Right forelimb (tissue), 1 donor: ENCODE measurements around the gene ACBD3.

Source experiments
- DNase-seq: peaks from one replicate; pipeline ENCODE4 v3.0.0-alpha.2; 2018

The ACBD3 gene

DNA sequence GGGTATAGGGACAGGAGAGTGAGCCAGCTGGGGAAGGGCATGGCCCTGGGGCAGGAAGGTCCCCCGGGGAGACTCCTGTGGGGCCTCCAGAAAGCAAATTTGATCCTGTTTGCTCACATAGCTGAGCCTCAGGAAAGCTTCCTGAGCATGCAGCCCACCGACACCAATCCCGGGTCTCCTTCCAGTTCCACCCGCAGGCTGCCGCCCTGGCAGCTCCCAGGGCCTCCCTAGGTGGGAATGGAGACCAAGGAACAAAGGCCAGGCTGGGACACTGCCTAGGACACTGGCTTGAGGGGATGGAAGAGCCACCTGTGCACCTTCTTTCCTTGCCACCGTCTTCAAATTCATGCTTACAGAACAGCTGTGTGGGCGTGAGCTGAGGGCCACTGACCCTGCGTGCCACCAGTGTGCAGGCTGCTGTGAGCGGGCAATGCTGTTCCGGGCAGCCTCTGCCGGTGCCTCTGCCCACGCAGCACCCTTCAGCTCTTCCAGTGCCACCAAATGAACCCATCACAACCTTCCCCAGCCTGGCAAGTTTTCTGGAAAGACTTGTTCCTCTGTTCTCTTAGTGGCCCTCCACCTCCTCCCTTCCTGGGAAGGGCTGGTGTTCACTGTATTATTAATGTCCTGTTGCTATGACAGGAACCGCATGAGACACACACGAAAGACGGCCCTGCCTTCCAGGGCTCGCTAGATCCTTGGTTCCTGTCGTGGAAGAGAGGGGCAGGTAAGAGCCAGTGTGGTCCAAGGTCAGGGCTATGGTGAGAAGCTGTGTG, 53.6 kb downstream of the ACBD3 start:
- DNase-seq: no peak

DNA sequence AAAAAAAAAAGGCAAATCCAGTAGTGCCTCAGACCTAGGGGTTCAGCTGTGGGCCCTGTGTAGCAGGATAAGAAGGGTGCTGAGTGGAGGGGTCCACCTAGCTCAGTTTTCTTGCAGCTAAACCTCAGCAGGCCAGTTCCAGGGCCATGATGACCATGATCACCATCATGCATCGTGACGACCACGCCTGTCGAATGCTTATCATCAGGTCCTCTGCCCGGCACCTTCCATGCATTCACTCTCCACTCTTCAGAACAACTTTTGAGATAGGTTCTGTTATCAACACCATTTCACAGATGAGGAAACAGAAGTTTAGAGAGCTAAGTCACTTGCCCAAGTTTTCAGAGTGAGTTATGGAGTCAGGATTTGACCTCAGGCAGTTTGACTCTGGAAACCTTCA, 54.9 kb downstream of the ACBD3 start:
- DNase-seq: no peak

DNA sequence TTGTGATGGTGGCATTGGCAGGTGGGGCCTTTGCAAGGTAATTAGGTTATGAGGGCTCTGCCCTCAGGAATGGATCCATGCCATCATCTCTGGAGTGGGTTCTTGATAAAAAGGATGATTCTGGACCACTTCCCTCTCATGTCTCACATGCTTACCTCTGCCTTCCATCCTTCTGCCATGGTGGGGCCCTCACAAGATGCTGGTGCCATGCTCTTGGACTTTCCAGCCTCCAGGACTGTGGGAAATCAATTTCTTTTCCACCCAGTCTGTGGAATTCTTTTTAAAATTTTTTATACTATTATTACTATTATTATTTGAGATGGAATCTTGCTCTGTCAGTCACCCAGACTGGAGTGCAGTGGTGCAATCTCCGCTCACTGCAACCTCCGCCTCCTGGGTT, 57.3 kb downstream of the ACBD3 start:
- no peak for DNase-seq

DNA sequence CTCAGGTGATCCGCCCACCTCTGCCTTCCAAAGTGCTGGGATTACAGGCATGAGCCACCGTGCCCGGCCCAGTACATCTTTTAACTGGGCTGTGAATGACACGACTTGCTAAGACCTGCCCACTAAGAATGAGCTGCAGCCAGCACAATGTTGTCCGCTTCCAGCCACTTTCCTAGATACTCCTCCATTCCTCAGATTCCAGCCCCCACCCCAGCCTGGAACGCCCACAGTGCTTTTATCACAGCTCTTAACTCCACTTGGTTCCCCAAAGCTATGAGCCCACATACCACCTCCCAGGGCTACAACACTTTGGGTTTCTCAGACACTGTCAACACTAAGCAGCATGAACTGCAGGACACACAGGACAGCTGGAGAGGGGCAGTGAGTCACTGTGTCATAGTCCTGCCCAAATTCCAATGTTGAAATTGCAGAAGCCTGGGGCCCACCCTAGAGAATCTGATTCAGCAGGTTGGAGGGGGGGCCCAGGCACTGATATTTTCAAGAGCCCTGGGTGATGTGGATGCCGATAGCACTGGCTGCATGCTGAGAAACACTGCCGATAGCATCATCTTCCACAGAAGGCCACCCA, 58.0 kb downstream of the ACBD3 start:
- no peak for DNase-seq

DNA sequence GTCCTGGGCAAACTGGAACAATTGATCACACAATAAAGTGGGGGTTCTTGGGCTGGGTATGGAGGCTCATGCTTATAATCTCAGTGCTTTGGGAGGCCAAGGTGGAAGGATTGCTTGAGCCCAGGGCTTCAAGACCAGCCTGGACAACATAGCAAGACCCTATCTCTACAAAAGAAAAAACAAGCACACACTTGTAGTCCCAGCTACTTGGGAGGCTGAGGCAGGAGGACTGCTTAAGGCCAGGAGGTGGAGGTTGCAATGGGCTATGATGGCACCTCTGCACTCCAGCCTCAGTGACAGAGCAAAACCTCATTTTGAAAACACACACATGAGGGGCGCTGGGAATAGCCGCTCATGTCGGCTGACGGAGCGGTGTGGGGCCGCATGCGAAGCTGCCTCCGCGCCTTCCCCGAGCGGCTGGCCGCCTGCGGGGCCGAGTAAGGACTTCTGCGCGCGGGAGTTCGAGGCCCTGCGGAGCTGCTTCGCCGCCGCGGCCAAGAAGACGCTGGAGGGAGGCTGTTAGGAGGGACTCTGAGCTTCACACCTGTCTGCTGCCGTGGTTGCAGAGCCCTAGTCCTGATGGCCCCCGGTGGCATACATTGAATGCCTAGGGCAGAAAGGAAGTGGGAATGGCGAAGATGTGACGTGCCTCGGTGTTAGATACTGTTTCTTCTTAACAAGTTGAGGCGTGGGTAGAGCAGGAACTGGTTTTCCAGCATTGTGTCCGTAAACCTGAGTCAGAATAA, 59.5 kb downstream of the ACBD3 start:
- DNase-seq: no peak

DNA sequence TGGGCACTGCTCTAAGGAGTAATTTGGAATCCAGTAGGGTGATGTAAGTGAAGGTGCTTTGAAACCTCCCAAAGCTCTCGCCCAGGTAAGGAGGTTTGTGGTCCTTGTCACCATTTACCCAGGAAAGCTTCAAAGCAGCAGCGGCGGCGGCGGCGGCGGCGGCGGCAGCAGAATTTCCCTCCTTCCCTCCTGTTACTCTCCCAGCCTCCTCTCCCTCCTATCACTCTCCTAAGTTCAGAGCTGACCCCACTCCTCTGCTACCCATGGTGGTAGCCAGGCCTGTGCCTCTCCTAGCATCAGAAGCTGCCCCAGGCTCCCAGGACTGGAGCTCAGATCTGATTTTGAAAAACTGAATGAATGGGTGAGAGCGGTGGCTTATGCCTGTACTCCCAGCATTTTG, 60.7 kb downstream of the ACBD3 start:
- DNase-seq: no peak

DNA sequence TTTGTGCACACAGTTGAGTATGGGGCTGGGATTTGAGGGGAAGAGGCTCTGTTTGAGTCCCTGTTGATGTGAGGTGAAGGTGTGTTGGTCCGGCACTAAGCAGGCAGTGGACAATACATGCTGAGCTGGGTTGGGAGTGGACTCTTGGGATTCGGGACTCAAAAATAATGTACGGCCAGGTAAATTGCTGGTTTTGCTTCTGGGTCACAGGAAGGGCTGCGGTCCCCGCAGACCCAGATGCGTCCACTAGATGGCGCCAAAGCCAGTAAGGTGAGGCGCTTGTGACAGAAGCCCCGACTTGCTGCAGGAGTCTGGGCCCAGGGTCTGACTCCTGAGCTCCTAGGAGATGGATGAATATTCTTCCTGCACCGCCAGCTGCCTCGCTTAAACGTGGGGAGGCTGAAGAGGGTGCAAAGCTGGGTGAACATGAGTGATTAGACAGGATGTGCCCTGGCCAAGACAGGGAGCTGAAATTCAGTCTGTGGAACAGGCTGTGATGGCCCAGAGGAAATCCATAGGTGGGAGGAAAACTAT, 61.4 kb downstream of the ACBD3 start:
- DNase-seq: peak; percentile 92

DNA sequence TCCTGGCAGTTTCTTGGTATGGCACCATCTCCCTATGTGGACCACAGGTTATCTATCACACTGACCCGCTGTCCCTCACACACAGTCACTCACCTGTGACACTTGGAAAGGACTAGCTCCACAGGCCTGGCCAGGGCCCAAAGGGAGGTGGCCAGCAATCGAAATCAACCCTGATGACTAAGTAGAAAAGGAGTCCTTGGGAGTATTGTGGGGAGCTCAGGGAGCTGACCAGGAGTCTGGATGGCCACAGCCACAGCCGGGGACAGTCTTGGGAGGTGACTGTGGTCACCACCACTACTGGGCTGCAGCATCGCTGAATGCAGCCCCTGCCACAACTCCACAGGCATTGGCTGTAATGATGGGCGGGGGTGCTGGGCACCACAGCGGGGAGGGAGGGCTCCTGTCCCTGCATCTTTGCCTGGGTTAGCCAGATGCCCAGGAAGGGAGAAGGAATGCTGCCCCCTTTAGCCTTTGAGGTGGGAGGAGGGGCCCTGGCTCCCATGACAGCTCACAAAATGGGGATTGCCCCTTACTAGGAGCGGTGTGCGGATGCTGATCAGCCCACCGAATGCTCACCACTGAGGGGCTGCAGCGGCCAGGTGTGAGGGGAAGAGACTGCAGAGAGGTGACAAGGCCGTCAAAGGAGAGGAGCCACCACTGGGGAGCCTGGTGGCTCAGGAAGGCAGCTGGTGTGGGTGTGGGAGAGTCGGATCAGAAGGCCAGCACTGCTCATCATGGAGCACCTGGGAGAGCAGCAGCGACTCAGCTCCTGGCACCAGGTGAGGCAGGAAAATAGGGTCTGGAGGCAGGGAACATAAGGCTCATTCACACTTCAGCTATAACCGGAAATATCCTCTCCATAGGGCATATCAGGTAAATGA, 62.7 kb downstream of the ACBD3 start:
- no peak for DNase-seq

DNA sequence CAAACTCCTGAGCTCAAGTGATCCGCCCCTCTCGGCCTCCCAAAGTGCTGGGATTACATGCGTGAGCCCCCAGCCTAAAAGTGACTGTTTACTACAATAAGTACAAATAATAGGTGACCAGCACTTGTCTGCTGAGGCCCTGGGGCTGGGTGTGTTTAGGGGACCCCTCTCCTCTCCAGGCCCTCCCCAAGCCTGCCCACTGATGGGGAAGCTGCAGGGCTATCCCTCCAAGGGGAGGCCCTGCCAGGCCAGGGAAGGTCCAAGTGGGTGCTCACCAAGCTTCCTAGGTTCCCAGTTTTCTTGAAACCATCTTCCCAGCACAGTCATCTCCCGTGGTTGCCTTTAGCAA, 63.4 kb downstream of the ACBD3 start:
- no peak for DNase-seq

DNA sequence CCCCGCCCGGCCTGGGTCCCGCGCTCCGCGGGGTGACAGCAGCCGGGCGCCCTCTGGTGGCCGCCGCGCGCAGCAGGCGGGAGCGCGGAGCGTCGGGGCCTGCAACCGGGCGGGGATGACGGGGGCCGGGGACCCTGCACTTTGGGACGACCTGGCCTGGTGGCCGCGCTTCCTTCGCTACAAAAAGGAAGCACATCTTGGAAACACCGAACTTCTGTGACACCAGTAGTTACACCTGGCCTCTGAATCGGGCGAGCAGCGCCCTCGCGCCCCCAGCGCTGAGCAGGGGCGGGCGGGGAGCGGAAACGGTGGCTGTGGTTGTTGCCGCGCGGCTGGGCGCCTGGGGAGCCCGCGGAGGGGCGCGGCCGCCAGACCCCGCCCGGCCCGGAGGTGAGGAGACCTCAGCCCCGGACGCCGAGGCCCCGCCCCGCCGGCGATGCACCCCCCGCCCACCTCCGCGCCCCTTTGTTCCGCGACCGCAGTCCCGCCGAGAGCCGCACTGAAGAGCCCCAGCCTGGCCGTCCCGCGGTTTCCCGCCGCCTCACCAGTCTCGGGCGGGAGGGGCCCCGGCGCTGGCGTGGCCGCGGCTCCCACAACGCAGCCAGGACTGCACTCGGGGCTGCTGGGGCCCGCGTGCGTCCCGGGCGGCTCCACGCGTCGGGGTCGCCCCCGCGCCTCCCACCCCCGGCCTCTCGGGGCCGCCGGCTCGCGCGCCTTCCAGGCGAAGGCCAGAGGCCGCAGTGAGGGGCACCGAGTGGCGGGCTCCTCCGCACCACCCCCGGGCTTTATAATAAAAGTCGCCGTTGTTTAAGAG, 64.7 kb downstream of the ACBD3 start:
- peak; percentile 83 for DNase-seq

DNA sequence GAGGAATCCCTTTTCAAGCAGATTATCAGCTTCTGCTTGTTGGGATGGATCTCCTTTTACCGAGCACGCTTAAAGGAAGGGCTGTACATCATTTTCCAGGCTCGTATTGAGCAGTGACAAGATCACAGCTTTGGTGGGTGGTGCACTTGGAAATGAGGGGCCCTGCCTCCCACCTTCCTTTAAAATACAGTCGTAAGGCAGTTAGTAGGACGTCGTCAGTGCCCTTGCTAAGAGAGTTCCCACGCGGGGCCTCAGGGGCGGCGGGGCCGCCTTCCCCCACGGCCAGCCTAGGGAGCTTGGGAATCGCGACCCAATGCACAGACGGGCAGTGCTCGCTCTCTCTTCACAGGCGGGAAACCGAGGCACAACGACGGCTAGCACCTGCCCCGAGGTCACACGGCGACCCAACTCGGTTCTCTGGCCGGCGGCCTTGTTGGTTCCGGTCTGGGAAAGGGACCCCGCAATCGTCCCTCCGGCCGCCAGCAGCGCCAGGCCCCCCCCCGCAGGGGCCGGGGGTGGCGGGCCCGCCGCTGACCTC, 65.4 kb downstream of the ACBD3 start:
- DNase-seq: no peak

DNA sequence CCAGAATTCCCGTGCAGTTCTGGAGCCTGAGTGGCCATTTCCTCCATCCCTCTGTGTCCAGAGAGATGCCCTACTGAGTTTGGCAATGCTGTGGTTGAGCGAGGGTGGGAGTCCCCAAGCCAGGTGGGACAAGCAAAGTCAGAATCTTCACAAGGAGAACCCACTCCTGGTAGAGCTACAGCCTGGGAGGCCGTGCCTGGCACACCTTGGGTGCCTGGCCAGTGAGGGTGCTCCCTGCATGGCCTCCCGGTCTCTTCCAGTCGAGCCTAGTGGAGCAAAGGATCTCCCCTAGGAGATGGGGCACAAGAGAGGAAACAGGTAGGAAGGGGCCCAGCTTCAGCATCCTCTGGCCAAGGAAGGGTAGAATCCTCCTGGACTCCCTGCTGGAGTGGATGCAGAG, 66.1 kb downstream of the ACBD3 start:
- DNase-seq: no peak

DNA sequence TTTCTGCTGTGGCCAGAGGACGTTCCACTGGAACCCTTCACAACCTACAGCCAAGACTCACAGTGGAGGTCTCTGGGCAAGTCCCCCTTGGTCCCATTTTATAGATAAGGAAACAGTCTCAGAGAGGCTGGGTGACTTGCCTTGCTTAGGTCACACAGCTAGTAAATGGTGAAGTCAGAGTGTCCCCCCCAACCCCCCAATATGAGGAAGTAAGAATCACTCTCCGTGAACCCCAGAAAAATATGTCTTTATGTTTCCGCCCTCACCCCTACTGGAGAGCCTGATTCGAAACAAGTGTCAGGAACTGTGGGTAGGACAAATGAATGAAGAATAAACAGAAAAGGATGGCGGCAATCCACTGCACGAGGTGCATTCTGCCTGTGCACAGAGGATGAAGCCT, 67.4 kb downstream of the ACBD3 start:
- DNase-seq: no peak

DNA sequence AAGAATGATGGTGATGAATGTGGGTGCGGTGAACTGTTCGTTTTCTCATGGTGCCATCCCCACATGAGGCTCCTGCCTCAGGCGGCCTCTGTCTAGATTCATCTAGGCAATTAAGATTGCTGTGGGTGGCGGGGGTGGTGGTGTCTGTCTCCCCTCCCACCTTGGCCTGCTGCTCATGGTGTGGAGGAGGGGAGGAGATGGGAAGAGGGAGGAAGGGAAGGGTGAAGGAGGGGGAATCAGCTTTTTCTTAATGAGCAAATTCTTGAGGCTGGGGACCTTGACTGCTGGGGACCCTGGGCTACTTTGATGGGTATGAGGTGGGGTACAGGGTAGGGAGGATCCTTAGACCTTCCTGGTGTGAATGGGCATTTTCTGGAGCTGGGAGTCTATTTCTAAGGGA, 68.2 kb downstream of the ACBD3 start:
- DNase-seq: no peak

DNA sequence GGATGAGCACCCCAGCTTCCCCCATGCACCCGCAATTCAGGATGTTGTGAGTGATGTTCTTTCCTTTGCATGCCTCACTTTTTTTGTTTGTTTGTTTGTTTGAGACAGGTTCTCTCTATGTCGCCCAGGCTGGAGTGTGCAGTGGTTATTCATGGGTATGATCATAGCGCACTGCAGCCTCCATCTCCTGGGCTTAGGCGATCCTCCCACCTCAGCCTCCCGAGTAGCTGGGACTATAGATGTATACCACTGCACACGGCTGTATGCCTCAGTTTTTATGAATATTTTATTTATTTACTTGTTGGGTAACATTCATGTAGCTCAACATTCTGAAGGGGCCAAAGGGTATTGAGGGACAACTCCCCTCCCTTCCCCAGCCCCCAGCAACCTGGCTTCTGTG, 69.2 kb downstream of the ACBD3 start:
- no peak for DNase-seq

DNA sequence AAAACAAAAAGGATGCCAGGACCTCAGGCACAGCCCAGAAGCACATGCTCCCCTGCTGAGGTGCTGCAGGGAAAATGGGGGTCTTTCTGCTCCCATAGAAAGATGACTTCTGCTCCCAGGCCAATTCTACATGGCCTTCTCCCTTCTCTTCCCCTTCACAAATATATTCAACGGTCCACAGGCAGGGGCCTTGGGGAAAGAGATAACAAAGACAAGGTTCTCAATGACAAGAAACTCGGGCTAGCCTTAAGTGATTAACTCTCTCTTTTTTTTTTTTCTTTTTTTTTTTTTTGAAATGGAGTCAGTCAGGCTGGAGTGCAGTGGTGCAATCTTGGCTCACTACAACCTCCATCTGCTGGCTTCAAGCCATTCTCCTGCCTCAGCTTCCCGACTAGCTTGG, 69.9 kb downstream of the ACBD3 start:
- no peak for DNase-seq

DNA sequence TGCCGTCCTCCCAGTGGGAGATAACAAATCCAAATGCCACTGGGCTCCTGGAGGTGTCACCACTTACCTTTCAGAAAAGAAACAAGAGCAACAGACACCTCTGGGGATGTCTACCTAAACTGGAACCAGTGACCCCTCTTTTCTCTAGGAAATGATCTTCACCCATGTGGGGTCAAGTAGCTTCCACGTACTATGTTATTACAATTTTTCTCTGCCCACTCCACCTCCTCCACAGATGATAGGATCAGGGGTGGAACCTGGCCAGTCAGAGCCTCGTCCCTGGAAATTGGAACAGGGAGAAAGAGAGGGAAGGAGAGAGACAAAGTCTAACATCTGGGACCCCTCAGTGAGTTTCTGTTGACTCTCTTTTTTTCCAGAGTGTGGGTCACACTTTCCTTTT, 73.9 kb downstream of the ACBD3 start:
- no peak for DNase-seq

DNA sequence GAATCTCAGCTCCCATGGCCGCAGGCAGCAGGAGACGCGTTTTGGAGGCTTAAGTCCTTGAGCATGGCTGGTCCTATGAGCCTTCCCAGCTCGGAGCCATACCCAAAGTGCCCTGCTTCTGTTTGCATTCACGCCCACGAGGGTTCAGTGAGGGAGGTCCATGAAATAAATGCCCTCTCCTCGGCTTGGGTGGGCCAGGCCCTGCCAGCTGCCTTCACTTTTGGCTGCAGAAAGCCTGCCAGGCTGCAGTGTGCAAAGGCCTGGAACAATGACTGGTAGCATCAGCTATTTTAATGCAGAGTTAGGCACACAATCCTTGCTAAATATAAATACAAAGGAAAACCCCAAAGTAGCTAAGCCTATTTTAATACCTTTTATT, 74.7 kb downstream of the ACBD3 start:
- DNase-seq: peak; percentile 68

DNA sequence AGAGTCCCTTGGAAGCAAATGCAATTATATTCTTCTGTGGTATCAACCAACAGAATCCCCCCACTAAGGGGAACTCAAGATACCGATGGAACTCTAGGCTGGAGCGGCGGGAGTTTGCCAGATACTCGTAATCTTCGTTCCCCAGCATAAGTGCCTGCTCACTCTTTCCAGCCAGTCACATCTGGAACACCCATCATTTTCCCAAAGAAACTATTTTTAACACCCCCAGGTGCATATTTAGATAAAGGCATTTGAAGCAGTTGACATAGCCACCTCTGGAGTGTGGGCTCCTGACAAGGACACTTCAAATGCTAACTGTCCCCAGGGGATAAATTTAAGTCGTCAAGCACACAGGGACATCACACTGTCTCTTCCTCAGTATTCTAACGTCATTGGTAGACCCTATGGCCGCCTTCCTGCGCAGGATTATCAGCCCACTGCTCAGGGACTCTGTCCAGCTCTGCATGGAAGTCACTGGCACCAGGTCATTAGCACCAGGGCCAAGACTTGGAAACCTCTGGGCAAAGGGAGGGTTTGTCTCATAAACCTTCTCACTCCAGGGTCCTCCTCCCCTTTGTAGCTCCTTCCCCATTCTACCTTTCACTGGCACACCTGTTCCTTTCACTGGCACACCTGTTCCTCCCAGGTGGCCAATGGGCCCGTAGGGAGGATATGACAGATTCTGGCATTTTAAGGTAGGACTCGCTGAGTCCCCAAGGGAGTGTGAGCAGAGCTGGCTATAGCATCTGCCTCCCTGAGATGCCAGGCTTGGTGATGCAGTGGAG, 75.3 kb downstream of the ACBD3 start:
- DNase-seq: no peak

DNA sequence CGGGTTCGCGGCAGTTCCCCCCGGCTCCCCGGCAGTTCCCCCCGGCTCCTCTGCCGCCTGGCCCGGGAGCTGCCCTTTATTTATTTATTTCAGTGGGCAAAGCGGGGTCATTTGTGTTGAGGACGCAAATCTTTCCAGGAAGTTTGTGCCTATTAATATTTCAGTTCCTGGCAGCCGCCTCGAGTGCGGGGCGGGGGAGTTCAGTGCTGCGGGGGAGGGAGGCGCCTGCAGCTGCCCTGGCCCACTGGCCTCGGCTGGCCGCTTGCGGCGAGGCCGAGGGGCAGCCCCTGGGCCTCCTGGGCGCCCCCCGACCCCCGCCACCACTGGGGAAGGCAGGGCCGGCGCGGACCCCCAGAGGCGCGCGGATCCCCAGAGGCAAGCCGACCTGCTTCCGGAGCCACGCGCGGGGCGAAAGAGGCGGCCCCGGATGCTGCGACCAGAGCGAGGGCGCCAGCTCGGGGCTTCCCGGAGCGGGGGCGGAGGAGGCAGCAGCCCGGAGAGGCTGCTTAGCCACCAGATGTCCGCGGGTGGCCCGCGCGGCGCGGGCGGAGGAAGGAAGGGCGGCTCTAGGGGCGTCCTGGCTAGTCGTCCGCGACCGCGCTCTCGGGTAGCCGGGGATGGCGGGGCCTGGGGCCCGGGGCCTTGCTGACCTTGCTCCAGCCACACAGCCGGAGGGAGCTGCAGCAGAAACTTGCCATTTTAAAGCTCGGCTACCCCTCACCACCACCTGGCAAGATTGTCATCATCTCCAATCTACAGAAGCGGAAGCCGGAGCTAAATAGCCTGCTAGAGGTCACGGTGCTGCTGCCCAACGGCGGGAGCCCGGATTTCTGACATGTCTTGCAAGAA, 76.1 kb downstream of the ACBD3 start:
- DNase-seq: peak; percentile 52
